HepG2 (cell line): ENCODE results near the gene ELF1. TPM values are rescaled to one million over a fixed set of nuclear protein-coding genes. Genes with fewer than 3 reads are reported as not detected.
A peak's percentile ranks its signal among the peaks of the same experiment; 100 is the strongest.

Experiments
- ATAC-seq: fragments of 200-7000 bp; cut with Tn5 transposase; 3 replicates; pipeline ENCODE4 v1.9.1; 2020; ENCODE audit warnings: mild to moderate bottlenecking, moderate library complexity
- BruUV-seq: library from RNA; stranded (reverse); fragments of 400-500 nt; replicated peaks from 2 replicates; lab custom pipeline; 2021; lab: Mats Ljungman, UMichigan
- CTCF ChIA-PET: fragments of 300-600 bp; formaldehyde crosslinking; extraction: SDS; loops from one replicate; lab custom pipeline; 2021; ENCODE audit warnings: low total read pairs, inconsistent platforms, low intra/inter-chr PET ratio; lab: Yijun Ruan, JAX
- POLR2A ChIA-PET: fragments of 350-600 bp; sonication (Branson Sonifier 250); formaldehyde crosslinking; loops from one replicate; lab custom pipeline; 2020; ENCODE audit warnings: antibody characterized with exemption, inconsistent platforms; lab: Yijun Ruan, JAX
- DNase-seq: peaks from one replicate; pipeline ENCODE4 v3.0.0-alpha.2; 2015; ENCODE audit warnings: low spot score
- FAIRE-seq: peaks from 3 replicates; lab custom pipeline; 2011; peaks lifted over from hg19 to GRCh38; lab: Jason Lieb, UNC
- H2AFZ ChIP-seq: one replicate; pipeline ENCODE4 v1.6.1; 2011; ENCODE audit warnings: low read length, inconsistent platforms
- H3K27ac ChIP-seq: fragments of 300-600 bp; 3 replicates; pipeline ENCODE4 v1.8.0; 2011; ENCODE audit warnings: mixed run types, mild to moderate bottlenecking, mixed read lengths, low read length, inconsistent platforms; ENCODE audit not compliant: insufficient read depth; ENCODE audit errors: extremely low read length
- H3K27me3 ChIP-seq, 2 experiments: fragments of 200-600 bp in 1 of 2; 2 replicates in 1 of 2; 3 replicates in 1 of 2; pipeline versions ENCODE4 v1.6.0 to v1.8.0; 2011; ENCODE audit warnings: low read length in 2 of 2, mild to moderate bottlenecking in 2 of 2, moderate library complexity in 2 of 2, inconsistent platforms in 1 of 2; ENCODE audit not compliant: insufficient read depth in 2 of 2, control insufficient read depth in 1 of 2
- H3K36me3 ChIP-seq, 2 experiments: fragments of 200-600 bp in 1 of 2; replicated peaks in 1 of 2; 2 replicates in 1 of 2; 3 replicates in 1 of 2; pipeline versions ENCODE4 v1.5.1 to v1.8.0; 2011; ENCODE audit warnings: low read length in 2 of 2, inconsistent platforms in 1 of 2; ENCODE audit not compliant: insufficient read depth in 2 of 2, control insufficient read depth in 1 of 2
- H3K4me1 ChIP-seq: 2 replicates; pipeline ENCODE4 v1.5.1; 2012; ENCODE audit warnings: low read length, inconsistent platforms; ENCODE audit not compliant: insufficient read depth
- H3K4me2 ChIP-seq: 2 replicates; pipeline ENCODE4 v1.6.0; 2011; ENCODE audit warnings: low read depth, low read length, inconsistent platforms
- H3K4me3 ChIP-seq, 3 experiments: fragments of 200-600 bp in 1 of 3; sonication (generic), shearing (Covaris generic) in 1 of 3; replicated peaks in 1 of 3; 2 replicates each; pipeline ENCODE4 v1.5.1; 2011 to 2016; ENCODE audit warnings: low read length in 3 of 3, inconsistent platforms in 2 of 3, low read depth in 2 of 3, mild to moderate bottlenecking in 2 of 3, control low read depth in 1 of 3, mixed read lengths in 1 of 3; ENCODE audit not compliant: insufficient read depth in 1 of 3
- H3K79me2 ChIP-seq: one replicate; pipeline ENCODE4 v1.6.1; 2011; ENCODE audit warnings: low read length, inconsistent platforms; ENCODE audit not compliant: insufficient read depth
- H3K9ac ChIP-seq: 2 replicates; pipeline ENCODE4 v1.6.0; 2011; ENCODE audit warnings: mild to moderate bottlenecking, low read depth, low read length, inconsistent platforms; ENCODE audit not compliant: insufficient read depth
- H3K9me3 ChIP-seq: 2 replicates; pipeline ENCODE4 v1.5.1; 2012; ENCODE audit warnings: mild to moderate bottlenecking, low read length
- H4K20me1 ChIP-seq: 2 replicates; pipeline ENCODE4 v1.6.0; 2011; ENCODE audit warnings: inconsistent platforms, mild to moderate bottlenecking, low read length, moderate library complexity; ENCODE audit not compliant: insufficient read depth
- CSRNP2 ChIP-seq: sonication (generic); formaldehyde crosslinking; conservative IDR thresholded peaks from 2 replicates; pipeline ENCODE4 v1.8.0; 2022; ENCODE audit warnings: low read depth, missing genetic modification reagents
- FOXA3 ChIP-seq: IDR thresholded peaks from 2 replicates; pipeline ENCODE4 v1.6.1; 2016; ENCODE audit warnings: missing genetic modification reagents, missing compliant biosample characterization
- HDAC6 ChIP-seq: fragments of 200-600 bp; sonication (generic); IDR thresholded peaks from 2 replicates; pipeline ENCODE4 v1.7.0; 2017; ENCODE audit warnings: mild to moderate bottlenecking, antibody characterized with exemption, low read length, low read depth
- HNF1A ChIP-seq, 2 experiments: sonication (generic) in 1 of 2; formaldehyde crosslinking in 1 of 2; IDR thresholded peaks; 2 replicates each; pipeline versions ENCODE4 v1.4.0 to v1.6.1; 2016 to 2020; ENCODE audit warnings: borderline replicate concordance in 1 of 2, low read depth in 1 of 2, mild to moderate bottlenecking in 1 of 2, missing genetic modification reagents in 1 of 2
- KDM5B ChIP-seq: sonication (generic); formaldehyde crosslinking; IDR thresholded peaks from 2 replicates; pipeline ENCODE4 v1.4.0; 2020; ENCODE audit warnings: missing genetic modification reagents, mild to moderate bottlenecking, borderline replicate concordance
- ZNF264 ChIP-seq: sonication (generic); formaldehyde crosslinking; IDR thresholded peaks from 2 replicates; pipeline ENCODE4 v1.4.0; 2020; ENCODE audit warnings: missing genetic modification reagents
- ZNF501 ChIP-seq: sonication (generic); formaldehyde crosslinking; IDR thresholded peaks from 2 replicates; pipeline ENCODE4 v1.5.1; 2020; ENCODE audit warnings: mild to moderate bottlenecking, moderate library complexity, missing genetic modification reagents
- WGBS: methylation state at CpG from one replicate; pipeline ENCODE4 v1.1.6; 2017; ENCODE audit warnings: low lambda C conversion rate; 5-methylcytosine and 5-hydroxymethylcytosine counted together
- in situ Hi-C: cut with HindIII; loops from 2 replicates; pipeline ENCODE4 v1.10.0; 2017; ENCODE audit warnings: low pct_unique_long_range_greater_than_20kb; ENCODE audit not compliant: extremely low pct_ligation_motif_present
- intact Hi-C: fragments of 100-400 bp; cut with micrococcal nuclease; formaldehyde crosslinking; loops from one replicate; pipeline ENCODE4 v1.10.0; 2022; ENCODE audit not compliant: unreplicated experiment
- polyA plus RNA-seq, 8 experiments: library from polyadenylated mRNA; depleted of rRNA in 3 of 8; stranded (reverse) in 7 of 8; unstranded in 1 of 8; fragments of >200 nt; fragmentation: Illumina TruSeq in 4 of 8; extraction: Trizol in 4 of 8; gene quantifications; 2 replicates each; pipeline versions ENCODE4 v1.2.1 to v1.2.3, GENCODE V29; 2011 to 2016; ENCODE audit warnings: low read depth in 4 of 8, missing spikeins in 1 of 8, mixed read lengths in 1 of 8; ENCODE audit not compliant: insufficient read depth in 1 of 8
- total RNA-seq, 5 experiments: library from RNA; depleted of rRNA; stranded (reverse); fragments of >200 nt; fragmentation: Illumina TruSeq; extraction: Trizol; gene quantifications; 2 replicates each; pipeline ENCODE4 v1.2.3, GENCODE V29; 2016; ENCODE audit warnings: low read depth in 1 of 5

The ELF1 gene
- total and polyA plus RNA-seq, 2 of the 13 experiments (the other 11 are each of a cell fraction or from before 2014, with no cell fraction given): 24.6 to 71.5 TPM

GRCh38 chr13:40975441-40975840 is 43.7 kb downstream of the ELF1 start:
- no peak overlapping the region for H3K4me3 ChIP-seq
- DNase-seq (no peak), ATAC-seq (no peak), FAIRE-seq (no peak)
- peaks cover 3 to 18% of the 10 kb centered on the region in 2 experiments; a peak in 4 of 5 replicates for H3K36me3 ChIP-seq
- H3K9ac ChIP-seq: no peak overlapping the region
- peaks cover 14% of the 10 kb centered on the region; the same call in 1 of the 2 replicates for H4K20me1 ChIP-seq
- BruUV-seq: no TSS peak
- ChIA-PET POLR2A (interaction anchor here (0.9 kb wide), 1 partner anchor 80 kb away, joined by 3 read pairs; no protein-coding TSS in a partner anchor), CTCF (interaction anchor here (1.7 kb wide), 1 partner anchor 79 kb away, joined by 7 read pairs; no protein-coding TSS in a partner anchor)
- no peaks in the 10 kb centered on the region for H3K9me3 ChIP-seq
- H3K27ac ChIP-seq: peak overlapping the region; percentile 57
- peaks cover 90% of the 10 kb centered on the region for H3K79me2 ChIP-seq
- H3K4me1 ChIP-seq: peaks cover 63% of the 10 kb centered on the region
- TF ChIP-seq ZNF501 (CRISPR knock-in tag) (no peak), ZNF264 (CRISPR knock-in tag) (0 out of 2 replicates have a peak, but pooled peaks have one; percentile 4)
- H3K4me2 ChIP-seq: peak overlapping the region; percentile 56
- intact Hi-C loops (no loop called here), in situ Hi-C loops (loop anchor here (10.0 kb wide), 1 partner anchor 79 kb away; no protein-coding TSS in a partner anchor)
- no peaks in the 10 kb centered on the region for H3K27me3 ChIP-seq
- no peak overlapping the region for H2AFZ ChIP-seq

- Histone ChIP-seq H4K20me1 (peaks cover 14% of the 10 kb centered on the region; the same call in 1 of the 2 replicates), H3K27ac (peak overlapping the region; percentile 57), H3K4me3 (peak overlapping the region in 1 of 3 experiments; percentile 3; a peak in 1 of 6 replicates), H3K9me3 (no peaks in the 10 kb centered on the region), H3K27me3 (no peaks in the 10 kb centered on the region), H3K4me2 (peak overlapping the region; percentile 56), H3K79me2 (peaks cover 90% of the 10 kb centered on the region), H3K4me1 (peaks cover 70% of the 10 kb centered on the region), H3K36me3 (peaks cover 3 to 12% of the 10 kb centered on the region in 2 experiments; a peak in 3 of 5 replicates), H2AFZ (no peak overlapping the region), H3K9ac (no peak overlapping the region)
- DNase-seq (peak; percentile 65), FAIRE-seq (peak; percentile 62), ATAC-seq (peak; percentile 95)
- in situ Hi-C loops (loop anchor here (10.0 kb wide), 1 partner anchor 80 kb away; no protein-coding TSS in a partner anchor), intact Hi-C loops (loop anchor here (1.0 to 5.0 kb wide), 2 partner anchors 43 to 80 kb away; partner anchors contain the start of gene ELF1)
- ChIA-PET POLR2A (interaction anchor here (0.8 to 0.9 kb wide), 3 partner anchors 9 to 81 kb away, joined by 3 read pairs; partner anchors contain the start of gene ELF1), CTCF (interaction anchor here (1.7 kb wide), 1 partner anchor 80 kb away, joined by 7 read pairs; no protein-coding TSS in a partner anchor)
- BruUV-seq: no TSS peak
- WGBS: 36% methylated on average over 4 of the region's 4 CpGs
- TF ChIP-seq CSRNP2 (CRISPR knock-in tag) (no peak), KDM5B (no peak), HDAC6 (no peak), FOXA3 (CRISPR knock-in tag) (0 out of 2 replicates have a peak, but pooled peaks have one; percentile 44), HNF1A (IDR thresholded peaks at IDR 0.05; ENCODE audit: low read depth) (peak; percentile 50; the same call in 1 of the 2 replicates), HNF1A (CRISPR knock-in tag; IDR thresholded peaks at IDR 0.05; ENCODE audit: borderline replicate concordance) (no peak; the same call in 1 of the 2 replicates)
Measured at GRCh38 chr13:40974460-40975407, 44.4 kb downstream of the ELF1 start.
